AG08396 (cell line): ENCODE data around the gene NT5C3B.
"Not testable (repeated sequence)": the region's sequence is repeated elsewhere in the genome, so short reads cannot be mapped to it uniquely, and the experiment has no call there.

Experiments used
- DNase-seq: peaks from one replicate; pipeline ENCODE4 v3.0.0; 2012; ENCODE audit warnings: low spot score, mixed read lengths

The NT5C3B gene

DNA sequence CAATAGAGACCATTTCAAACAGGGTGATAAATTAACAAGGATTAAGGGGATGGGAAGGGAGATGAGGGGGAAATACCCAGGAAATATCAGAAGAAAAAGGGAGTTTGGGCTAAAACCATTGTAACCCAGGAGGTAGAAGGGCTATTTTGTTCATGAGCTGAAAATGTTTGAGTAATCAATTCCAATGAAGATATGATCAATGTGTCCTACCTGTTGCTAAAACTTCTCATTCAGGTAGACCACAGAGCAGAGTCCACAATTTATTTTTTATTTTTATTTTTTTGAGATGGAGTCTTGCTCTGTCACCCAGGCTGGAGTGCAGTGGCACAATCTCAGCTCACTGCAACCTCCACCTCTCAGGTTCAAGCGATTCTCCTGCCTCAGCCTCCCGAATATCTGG lies 3.4 kb upstream of the NT5C3B start:
- not testable (repeated sequence) for DNase-seq

DNA sequence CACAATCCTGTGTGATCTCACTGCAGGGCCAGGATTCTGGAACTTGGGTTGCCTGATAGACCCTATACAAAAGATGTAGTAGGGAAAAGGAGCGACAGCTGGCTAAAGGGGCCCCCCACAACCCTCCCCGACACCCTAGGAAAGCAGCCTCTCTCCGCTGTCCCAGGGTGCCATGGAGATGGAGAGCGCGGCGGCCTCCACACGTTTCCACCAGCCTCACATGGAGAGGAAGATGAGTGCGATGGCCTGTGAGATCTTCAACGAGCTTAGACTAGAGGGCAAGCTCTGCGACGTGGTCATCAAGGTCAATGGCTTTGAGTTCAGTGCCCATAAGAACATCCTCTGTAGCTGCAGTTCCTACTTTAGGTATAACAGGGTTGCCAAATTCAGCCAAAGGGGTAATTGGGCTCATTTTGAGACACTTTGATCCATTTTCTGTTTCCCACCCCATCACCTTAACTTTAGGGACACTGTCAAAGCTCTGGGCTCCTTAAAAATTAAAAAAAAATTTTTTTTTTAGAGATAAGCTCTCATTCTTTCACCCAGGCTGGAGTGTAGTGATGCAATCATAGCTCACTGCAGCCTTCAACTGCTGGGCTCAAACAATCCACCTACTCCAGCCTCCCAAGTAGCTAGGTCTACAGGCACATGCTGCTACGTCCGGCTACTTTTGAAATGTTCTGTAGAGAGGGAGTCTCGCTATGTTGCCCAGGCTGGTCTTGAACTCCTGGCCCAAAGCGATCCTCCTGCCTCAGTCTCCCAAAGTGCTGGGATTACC lies 1.9 kb upstream of the NT5C3B start, which contains the start of gene KLHL10:
TSS of gene KLHL10 (plus strand) at position 65 of the 778 bp plus-strand sequence. CDS start at position 173, 108 bp downstream.
- no peak for DNase-seq

DNA sequence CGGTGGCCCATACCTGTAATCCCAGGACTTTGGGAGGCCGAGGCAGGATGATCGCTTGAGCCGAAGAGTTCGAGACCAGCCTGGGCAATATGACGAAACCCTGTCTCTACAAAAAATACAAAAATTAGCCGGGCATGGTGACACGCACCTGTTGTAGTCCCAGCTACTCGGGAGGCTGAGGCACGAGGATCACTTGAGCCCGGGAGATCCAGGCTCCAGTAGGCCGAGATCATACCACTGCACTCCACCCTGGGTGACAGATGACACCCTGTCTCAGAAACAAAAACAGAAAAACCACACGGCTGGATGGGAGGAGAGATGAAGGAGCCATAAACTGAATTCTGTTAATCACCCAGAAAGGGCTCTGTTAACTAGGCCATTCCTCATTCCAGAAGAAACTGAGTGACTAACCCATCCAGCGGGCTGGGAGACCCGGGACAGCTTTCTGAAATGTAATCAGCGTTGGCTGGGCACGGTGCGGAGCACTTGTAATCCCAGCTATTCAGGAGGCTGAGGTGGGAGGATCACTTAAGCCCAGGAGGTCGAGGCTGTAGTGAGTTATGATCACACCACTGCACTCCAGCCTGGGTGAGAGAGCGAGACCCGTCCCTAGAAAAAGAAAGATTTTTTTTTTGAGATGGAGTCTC lies 641 bp upstream of the NT5C3B start:
- DNase-seq: peak; percentile 44

DNA sequence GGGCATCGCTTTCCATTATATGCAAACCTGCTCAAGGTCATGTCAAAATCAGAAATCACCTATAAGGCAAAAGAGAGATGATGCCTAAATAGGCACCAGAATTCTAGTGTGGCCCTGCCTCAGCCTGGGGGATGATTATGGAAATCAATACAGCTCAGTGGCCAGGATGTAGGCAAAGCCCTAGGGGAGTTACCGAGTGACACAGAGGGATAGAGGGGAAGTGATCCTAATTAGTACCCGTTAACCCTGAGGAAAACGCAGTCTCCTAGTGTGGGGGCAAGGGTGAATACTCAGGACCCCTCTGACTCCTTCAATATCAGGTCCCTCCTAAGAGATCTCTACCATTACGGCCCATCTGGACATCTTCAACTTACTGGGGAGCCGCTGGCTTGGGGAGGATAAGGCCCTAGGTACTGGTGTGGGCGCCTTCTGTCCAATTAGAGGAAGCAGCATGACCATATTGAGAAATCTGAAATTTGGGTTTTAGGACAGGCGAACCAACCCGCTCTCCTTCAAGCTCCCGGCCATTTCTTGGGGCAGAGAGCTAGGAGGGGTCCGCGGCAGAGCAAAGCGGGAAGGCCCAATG lies 725 bp downstream of the NT5C3B start:
- DNase-seq: peak; percentile 50

DNA sequence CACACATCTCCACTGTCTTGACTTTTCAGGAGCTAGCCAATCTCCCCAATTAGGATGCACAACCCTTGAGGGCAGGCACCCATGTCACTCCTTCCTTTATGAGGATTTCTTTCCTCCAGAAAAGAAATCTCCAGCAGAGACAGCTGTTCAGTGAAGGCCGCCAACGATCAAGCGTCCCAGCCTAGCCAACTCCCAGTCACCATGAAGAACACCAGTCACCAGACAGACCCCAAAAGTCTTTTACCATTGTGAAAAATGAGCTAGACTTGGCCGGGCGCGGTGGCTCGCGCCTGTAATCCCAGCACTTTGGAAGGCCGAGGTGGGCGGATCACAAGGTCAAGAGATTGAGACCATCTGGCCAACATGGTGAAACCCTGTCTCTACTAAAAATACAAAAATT lies 6.1 kb downstream of the NT5C3B start:
- DNase-seq: not testable (repeated sequence)

DNA sequence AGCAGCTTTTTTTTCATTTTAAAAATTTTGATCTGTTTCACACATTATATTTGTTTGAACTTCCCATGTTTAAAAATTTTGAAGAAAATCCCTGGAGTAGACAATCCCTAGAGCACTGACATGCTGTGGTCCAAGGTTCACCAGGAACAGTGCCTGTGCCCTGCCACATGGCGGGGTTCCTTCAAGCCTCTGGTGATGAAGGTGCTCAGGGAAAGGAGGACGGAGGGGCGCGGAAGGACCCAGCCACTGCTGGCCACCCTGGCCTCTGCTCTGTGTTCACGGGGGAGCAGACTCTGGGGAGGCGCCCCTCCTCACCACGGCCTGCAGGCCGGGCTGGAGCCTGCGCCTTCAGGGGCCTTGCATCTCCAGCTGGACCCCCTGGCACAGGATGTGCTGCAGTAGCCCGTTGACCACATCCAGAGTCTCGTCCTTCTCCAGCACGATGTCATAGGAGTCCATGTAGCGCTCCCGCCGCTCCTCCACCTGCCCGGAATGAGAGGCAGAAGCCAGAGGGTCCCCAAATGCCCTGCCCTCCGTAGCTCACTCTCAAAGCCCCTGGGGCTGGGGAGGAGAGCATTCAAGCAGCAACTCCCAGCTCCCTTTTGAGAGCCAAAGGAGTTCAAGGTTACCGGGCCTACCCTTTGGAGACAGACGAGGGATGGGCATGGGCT lies 10.7 kb downstream of the NT5C3B start:
- DNase-seq: no peak

DNA sequence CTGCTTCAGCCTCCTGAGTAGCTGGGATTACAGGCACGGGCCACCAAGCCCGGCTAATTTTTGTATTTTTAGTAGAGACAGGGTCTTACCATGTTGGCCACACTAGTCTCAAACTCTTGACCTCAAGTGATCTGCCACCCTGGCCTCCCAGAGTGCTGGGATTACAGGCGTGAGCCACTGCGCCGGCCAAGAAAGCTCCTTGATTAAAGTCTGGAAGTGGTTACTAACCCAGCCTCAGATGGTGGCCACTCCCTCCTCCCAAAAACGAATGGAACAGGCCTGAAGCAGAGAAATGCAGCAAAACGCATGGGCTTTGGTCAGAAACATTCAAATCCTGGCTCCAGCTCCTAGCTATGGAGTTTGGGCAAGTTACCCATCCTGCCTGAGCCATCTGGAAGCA lies 11.9 kb downstream of the NT5C3B start:
- DNase-seq: no peak

DNA sequence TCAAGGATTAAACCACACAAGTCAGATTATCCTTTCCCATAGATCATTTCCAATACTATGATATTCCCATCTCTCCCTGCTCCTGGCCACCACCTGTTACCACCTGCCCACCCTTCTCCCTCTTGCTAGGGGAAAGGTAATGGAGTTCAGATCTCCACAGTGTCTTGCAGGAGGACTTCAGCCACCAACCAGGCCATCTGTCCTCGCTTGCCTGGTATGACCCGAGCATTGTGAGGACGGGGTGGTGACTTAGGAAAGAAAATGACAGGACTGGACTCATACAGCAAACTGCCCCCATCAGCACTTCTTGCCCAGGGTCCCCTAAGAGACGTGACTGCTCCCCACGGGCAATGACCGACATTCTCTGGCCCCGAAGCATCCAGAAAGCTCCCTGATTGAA lies 12.5 kb downstream of the NT5C3B start:
- DNase-seq: no peak

DNA sequence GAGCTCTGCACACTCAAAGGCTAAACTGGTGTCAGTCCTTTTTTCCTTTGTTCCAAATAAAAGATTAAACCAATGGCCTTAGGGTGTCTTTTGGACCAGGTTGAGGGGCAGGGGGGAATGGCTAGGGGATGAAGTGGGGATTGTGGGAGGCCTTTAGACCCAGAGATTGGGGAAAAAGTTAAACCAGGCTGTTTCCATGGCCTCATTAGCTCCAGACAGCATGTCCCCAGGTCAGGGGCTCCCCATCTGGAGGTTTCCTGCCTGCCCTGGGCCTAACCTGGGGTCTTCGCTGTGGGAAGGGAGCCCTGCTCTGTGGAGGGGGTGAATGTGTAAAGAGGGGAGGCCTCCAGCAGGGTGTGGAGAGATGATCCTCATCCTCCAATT lies 12.9 kb downstream of the NT5C3B start:
- no peak for DNase-seq

DNA sequence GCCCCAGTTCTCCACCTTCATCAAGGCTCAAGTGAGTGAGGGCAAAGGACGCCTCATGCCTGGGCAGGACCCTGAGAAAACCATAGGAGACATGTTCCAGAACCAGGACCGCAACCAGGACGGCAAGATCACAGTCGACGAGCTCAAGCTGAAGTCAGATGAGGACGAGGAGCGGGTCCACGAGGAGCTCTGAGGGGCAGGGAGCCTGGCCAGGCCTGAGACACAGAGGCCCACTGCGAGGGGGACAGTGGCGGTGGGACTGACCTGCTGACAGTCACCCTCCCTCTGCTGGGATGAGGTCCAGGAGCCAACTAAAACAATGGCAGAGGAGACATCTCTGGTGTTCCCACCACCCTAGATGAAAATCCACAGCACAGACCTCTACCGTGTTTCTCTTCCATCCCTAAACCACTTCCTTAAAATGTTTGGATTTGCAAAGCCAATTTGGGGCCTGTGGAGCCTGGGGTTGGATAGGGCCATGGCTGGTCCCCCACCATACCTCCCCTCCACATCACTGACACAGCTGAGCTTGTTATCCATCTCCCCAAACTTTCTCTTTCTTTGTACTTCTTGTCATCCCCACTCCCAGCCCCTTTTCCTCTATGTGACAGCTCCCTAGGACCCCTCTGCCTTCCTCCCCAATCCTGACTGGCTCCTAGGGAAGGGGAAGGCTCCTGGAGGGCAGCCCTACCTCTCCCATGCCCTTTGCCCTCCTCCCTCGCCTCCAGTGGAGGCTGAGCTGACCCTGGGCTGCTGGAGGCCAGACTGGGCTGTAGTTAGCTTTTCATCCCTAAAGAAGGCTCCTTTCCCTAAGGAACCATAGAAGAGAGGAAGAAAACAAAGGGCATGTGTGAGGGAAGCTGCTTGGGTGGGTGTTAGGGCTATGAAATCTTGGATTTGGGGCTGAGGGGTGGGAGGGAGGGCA lies 13.6 kb downstream of the NT5C3B start:
- DNase-seq: no peak

DNA sequence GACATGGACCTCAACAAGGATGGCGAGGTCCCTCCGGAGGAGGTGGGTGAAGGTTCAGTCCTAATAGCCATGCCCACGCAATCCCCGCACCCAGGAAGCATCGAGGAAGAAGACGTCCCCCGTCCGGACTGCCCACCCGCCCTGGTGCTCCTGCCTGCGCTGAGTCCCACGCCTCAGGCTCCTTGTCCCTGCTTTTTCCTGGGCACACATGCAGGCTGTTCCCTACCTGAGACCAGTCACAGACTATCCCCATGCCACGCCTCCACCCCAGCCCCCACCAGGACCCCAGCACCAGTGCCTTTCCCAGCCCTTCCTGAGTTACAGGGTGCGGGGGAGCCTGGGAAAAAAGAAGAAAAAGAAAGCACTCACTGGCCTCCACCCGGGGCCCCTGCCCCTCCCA lies 14.3 kb downstream of the NT5C3B start:
- no peak for DNase-seq

DNA sequence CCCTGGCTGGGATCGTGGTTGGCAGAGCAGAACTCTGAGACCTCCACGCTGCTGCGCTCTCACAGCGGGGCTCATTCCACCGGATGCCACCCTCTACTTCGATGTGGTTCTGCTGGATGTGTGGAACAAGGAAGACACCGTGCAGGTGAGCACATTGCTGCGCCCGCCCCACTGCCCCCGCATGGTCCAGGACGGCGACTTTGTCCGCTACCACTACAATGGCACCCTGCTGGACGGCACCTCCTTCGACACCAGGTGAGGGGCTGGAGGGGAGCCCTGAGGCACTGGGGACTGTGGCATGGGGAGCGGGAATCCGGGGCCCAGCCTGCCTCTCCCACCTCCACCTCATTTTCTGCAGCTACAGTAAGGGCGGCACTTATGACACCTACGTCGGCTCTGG lies 18.0 kb downstream of the NT5C3B start:
- no peak for DNase-seq

DNA sequence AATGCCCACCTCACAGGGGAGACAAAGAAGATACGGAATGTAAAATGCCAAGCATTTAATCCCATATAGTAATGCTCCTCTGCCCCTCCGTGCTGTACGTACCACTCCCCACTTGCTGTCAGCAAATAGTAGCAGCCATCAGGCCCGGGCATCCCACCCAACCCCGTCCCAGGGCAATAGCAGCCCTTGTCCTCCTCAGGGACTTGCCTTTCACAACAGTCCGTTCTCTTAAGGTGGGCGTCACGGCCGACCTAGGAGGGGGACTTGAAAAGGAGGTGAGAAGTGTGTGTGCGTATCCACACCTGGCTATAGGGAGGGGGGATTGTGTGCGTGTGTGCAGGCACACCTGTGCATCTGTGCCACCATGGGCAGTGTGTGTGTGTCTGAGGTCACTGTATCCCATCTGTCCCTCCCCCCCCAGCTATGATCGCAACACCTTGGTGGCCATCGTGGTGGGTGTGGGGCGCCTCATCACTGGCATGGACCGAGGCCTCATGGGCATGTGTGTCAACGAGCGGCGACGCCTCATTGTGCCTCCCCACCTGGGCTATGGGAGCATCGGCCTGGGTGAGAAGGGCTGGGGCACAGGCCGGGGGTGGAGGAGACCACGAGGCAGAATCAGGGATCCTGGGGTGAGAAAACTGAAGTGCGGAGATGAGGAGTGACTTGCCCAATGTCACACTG lies 19.3 kb downstream of the NT5C3B start:
- no peak for DNase-seq

DNA sequence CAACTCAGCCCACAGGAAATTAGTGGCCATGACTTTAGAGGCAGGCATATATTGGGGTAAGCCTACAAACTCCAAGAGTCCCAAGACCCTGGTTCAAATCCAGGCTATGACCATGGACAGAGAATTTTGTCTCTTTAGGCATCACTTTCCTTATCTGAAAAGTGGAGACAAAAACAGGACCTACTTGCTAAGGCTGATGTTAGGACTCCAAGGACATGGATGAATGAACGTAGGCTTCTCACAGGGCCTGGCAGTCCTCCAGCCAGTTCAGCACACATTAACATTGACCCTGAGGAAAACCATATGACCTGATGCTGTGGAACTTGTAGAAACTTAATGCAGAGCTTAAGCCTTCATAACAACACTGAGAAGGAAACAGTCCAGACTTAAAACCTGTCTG lies 21.8 kb downstream of the NT5C3B start:
- DNase-seq: no peak

DNA sequence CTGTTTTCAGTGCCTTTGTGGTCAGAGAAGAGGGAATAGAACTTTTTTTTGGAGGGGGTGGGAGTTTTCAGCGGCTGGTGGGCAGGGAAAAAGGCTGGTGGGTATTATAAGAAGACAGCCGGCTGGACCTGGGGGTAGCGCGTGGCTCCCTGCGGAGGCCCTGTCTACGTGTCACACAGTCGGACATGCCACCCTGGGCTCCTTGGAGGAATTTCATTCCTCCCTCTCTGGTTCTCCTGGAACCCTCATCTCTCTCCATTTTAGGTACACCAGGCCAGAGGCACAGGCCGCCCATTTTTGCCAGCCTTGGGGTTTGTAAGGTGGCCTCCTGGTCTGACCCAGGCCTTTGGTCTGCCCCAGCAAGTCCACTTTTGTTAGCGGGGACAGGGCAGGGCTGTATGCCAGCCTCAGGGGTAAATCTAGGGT lies 22.3 kb downstream of the NT5C3B start:
- DNase-seq: no peak

DNA sequence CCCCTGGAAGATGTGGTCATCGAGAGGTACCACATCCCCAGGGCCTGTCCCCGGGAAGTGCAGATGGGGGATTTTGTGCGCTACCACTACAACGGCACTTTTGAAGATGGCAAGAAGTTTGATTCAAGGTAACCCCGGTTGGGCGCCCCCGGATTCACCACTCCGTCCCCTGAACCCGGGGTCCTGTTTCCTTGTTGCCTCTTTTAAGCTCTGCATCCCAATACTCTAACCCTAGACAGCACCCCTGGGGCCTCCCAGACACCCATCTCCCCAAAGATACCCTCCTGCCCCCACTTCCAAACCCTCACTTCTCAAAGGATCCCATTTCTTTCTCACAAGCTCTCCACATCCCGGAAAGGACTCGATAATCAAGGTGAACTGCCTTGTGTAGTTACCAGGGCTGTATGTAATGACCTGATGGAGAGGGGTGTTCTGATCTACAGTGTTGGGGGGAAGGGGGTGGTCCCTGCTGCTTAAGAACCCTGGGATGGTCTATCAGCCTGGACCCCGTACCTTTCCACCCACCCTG lies 22.8 kb downstream of the NT5C3B start:
- no peak for DNase-seq

DNA sequence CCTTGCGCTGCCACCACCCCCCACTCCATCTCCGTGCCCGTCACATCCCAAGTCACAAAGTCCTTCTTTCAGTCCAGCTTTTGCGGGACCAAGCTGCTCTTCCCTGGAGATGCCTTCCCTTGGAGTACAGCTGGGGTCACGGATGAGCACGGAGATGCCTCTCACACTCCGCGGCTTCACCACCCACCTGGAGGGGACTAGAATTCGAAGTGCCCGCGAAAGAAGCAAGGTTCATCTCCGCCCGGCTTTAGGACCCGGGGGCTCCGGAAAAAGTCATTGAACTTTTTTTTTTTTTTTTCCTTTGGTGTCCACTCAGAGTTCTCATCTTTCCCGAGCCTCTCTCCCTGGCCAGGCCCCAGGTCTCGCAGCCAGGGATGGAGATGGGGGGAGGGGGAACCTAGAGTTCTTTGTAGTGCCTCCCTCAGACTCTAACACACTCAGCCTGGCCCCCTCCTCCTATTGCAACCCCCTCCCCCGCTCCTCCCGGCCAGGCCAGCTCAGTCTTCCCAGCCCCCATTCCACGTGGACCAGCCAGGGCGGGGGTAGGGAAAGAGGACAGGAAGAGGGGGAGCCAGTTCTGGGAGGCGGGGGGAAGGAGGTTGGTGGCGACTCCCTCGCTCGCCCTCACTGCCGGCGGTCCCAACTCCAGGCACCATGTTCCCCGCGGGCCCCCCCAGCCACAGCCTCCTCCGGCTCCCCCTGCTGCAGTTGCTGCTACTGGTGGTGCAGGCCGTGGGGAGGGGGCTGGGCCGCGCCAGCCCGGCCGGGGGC lies 23.5 kb downstream of the NT5C3B start, which contains the start of gene FKBP10:
TSS of gene FKBP10 (plus strand) at position 624 of the 771 bp plus-strand sequence. CDS start at position 655, 31 bp downstream.
- peak; percentile 94 for DNase-seq

DNA sequence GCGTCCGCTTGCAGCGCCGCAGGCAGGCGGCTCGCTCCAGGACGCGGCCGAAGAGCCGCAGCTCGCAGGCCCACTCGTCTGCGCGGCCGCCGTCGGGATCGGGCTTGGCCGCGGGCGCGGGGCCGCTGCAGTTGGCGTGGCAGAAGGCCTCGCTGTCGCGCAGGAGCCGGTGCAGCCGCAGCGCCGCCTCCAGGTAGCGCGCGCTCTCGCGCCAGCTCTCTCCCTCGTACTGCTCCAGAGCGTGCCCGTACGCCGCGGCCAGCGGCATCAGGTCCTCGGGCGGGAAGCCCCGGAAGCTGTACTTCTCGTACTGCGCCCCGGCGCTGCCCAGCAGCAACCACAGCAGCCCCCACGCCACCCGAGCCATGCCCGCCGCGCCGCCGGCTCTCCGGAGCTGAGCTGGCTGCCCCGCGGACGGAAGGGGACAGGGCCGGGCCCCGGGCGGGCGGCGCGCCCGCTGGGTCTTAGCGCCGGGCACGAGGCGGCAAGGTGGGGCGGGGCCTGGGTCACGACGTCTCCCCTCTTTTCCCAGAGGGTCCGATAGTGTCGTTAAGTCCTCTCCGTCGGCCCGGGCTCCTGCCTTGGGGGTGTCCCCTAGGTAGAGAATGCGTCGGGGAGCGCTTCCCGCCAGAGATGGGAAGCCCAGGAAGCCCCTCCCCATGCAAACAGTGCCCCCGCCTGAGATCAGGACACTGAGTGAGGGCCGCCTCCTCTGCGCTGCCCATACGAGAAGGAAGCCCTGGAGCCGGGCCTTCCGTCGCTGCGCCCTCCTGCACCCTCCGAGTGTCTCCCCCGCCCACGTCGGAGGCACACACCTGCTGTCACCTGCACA lies 24.3 kb downstream of the NT5C3B start, which contains the start of gene P3H4:
TSS of gene P3H4 (minus strand) at position 401 of the 832 bp plus-strand sequence. CDS start at position 367, 34 bp downstream.
- DNase-seq: peak; percentile 90
